NCI-H82 treated with DMSO at 0.1 percent for 48 hours (cell line): ENCODE measurements around the gene FBXO10.

ENCODE experiments used
- DNase-seq: peaks from one replicate; lab custom pipeline; 2025; ENCODE audit not compliant: unreplicated experiment; lab: John Stamatoyannopoulos, UW

FBXO10 gene

DNA sequence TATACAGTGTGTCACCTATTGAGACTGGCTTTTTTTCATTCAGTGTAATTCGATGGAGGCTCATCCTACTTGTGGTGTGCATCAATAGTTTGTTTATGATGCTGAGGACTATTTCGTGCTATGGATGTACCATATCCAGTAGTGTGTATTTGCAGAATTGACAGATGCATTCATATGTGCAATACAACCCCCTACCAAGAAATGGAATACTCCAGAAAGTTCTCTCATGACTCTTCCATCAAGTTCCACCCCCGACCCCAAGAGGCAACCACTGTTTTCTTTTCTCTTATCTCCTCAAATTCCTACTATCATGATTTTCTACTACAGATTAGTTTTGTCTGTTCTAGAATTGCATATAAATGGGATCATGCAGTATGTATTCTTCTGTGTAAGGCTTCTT is 21.9 kb downstream of the FBXO10 start:
- DNase-seq, result no peak

DNA sequence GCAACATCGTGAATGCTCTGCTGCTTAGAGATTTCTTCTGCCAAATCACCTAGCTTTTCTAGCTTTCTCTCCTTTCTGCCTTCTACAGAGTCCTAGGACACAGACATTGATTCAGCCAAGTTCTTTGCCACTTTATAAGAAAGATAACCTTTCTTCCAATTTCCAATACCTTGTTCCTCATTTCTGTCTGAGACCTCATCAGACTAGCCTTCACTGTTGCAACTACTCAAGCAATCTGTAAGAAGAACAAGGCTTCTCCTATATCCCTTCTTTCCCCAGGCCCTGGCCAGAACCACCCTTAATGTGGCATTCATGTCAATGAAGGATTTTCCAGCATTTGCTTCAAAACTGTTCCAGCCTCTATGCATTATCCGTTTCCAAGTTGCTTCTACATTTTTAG is 24.3 kb downstream of the FBXO10 start:
- no peak for DNase-seq

DNA sequence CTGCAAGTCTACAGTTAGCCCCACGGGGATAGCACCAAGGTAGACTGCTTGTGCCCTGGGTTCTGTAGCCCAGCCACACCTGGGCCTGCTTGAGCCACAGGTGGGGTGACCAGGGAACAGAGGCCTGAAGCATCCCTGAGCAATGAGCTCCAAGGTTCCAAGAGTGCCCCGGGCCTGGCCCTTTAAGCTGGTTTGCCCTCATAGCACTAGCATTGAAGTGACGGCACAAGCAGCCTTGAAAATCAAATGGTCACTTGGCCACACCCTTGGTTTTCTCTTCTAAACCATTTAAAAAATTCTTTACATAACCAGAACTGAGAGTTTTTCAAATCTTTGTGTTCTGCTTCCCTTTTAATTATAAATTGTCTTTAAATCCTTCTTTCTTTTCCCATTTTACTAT is 24.7 kb downstream of the FBXO10 start:
- no peak for DNase-seq

DNA sequence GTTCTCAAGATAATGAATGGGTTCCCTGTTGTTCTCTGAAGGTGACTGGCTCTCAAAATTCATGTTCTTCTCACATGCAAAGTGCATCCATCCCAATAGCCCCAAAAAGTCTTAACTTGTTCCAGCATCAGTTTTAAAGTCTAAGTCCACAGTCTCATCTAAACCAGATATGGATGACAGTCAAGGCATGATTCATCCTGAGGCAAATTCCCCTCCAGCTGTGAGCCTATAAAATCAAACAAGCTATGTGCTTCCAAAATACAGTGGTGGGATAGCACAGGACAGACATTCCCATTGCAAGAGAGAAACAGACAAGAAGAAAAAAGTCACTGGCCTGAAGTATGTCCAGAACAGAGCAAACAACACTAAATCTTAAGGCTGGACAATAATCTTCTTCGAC is 25.4 kb downstream of the FBXO10 start:
- no peak for DNase-seq

DNA sequence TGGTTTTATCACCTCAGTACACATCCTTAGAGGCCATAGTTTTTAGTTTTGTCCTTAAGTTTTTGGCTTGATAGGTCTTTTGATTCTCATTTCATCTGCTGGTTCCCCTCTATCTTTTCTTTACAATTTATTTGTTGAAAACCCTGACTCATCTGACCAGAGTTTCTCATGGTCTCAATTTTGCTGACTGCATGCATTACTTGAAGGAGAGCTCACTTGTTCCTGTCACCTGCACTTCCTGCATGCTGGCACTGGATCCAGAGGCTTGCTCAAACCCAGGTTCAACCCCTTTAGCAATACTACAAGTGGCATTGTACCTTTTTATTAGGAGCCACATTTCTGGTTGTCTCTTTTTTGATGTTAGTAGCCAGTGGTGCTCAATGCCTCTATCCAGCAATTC is 26.7 kb downstream of the FBXO10 start:
- DNase-seq, result no peak

DNA sequence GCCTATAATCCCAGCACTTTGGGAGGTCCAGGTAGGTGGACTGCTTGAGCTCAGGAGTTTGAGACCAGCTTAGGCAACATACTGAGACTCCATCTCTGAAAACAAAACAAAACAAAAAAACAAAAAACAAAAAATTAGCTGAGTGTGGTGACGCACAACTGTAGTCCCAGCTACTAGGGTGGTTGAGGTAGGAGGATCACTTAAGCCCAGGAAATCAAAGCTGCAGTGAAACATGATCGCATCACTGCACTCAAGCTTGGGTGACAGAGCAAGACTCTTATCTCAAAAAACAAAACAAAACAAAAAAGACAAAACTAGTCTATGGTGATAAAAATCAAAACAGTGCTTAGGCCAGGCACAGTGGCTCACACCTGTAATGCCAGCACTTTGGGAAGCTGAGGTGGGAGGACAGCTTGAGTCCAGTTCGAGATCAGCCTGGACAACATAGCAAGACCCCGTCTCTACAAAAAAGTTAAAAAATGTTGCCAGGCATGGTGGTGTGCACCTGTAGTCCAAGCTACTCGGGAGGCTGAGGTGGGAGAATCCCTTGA is 28.8 kb downstream of the FBXO10 start:
- no peak for DNase-seq

DNA sequence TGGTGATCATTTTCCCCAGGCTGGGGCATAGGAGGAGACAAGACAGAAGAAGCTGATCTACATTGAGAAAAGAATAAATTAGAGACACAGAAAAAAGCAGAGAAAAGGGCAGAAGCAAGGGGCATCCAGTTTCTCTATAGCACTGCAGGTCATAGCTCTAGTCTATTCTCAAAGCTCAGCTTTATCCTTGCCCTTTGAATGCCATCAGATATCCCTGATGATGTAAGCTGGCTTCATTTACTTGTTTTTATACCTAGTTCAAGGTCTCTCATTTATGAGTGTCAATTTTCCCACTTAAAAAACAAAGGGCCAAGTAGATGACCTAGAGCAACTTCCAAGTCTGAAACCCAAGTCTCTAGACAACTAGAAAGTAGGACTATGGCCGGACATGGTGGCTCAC is 32.7 kb downstream of the FBXO10 start:
- no peak for DNase-seq

DNA sequence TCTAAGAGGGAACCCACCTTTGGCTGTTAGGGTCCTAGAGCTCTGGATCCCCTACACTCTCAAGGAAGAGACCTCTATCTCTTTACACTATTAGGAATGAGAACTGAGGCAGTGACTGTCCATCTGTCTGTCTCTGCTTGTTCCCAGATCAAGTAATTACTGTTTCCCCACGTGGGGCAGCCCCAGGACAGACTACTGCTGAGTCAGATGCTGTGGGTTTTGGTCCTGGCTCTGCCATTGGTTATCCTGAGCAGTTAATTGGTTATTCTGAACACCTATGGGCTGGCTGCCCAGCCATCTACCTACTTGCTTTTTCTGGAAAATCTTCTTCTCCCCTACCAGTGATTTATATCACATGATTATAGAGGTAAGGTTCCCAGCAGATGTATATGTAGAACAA is 33.3 kb downstream of the FBXO10 start:
- DNase-seq, result no peak

DNA sequence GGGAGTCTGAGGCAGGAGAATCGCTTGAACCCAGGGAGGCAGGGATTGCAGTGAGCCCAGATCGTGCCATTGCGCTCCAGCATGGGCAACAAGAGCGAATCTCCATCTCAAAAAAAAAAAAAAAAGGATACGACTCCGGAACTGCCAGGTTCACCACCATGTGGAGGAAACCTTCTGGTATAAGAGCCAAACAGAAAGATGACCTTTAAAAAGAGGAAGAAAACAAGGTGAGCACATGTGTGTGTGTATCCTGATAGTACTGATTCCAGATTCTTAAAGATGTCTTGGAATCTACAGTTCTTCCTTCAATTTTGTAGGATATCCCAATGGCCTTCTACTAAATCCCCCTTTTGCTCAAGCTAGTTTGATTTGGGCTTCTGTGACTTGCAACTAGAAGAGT is 33.7 kb downstream of the FBXO10 start:
- DNase-seq, result no peak

DNA sequence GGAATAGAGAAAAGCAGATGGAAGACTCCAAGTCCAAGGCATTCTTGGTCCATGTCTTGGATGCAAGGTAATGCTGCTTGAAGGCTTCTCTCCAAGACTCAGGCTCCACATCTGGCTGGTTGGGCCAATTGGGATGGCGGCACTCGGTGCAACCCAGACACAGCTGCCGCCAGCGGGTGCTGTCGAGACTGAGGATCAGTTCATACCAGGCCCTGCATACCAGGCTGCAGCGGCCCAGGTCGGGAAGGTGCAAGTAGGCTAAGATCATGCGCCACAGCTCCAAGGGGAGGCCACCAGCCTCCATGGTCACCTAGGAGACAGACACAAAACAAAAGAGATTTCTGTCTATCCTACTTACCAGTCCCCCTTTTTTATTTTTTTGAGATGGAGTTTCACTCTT is 34.7 kb downstream of the FBXO10 start:
- no peak for DNase-seq

DNA sequence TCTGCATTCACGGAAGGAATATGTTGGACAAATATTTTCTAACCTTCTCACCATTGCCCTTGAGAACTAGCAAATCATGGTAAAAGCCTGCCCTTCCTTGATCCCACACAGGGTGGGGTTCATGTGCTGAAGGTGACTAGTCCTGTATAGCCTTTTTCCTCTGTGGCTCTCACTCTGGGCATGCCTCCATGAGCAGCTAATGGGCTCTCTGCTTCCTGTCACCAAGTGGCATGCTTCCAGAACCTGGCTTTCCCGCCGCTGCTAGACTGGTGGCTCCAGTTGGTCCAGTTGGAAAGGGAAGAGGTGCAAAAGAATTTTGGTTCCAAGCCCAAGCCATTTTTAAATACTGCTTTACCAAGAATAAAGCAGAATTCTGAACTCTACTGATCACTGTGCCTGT is 35.5 kb downstream of the FBXO10 start:
- DNase-seq, result no peak

DNA sequence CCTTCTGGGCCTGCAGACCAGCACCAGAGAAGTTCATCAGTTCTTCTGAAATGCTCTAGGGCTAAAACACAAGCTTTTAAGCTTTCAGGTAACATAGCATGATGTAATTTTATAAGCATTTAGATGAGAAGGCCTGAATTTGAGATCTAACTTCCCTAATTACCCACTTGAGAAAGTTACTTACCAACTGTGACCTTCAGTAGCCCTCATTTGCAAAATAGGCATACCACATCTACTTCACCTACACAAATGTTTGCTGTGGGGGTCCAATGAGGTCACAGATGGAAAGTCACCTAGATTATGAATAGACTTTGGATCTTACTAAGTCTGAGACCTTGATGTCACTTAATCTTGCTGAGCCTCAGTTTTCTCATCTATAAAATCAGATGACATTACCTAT is 36.5 kb downstream of the FBXO10 start:
- DNase-seq, result no peak

DNA sequence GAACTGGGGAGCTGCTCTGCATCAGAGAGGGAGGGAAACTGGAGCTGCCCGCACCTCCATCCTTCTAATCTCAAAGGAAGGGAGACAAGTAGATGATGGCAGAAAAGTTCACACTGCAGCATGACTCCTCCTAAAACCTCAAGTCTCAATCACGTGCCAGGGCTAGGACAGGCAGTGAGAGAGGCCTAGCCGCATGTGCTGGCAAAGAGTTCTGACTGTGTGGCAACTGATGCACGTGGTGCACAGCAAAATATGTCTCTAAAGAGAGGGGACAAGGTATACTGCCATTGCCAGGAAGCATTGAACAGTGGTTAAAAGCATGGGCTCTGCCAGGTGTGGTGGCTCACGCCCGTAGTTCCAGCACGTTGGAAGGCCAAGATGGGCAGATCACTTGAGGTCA is 38.1 kb downstream of the FBXO10 start:
- no peak for DNase-seq

DNA sequence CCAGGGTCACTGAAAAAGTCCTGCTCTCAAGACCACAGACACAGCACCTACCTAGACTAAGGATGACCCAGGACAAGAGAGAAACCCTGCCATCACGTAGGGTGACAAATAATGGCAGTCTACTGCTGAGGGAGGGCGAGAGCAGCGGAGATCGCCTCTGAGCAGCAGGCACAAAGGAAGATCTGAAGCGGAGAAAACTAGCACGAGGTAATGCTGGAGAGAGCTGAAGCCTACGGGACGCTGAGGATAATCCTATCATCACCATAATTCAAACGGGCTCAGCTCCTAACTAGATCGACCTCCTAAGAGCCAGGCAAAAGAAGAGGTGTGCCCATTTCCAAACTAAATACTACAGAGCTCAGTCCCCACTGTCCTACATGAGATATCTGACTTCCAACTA is 41.3 kb downstream of the FBXO10 start:
- peak; percentile 76 for DNase-seq

DNA sequence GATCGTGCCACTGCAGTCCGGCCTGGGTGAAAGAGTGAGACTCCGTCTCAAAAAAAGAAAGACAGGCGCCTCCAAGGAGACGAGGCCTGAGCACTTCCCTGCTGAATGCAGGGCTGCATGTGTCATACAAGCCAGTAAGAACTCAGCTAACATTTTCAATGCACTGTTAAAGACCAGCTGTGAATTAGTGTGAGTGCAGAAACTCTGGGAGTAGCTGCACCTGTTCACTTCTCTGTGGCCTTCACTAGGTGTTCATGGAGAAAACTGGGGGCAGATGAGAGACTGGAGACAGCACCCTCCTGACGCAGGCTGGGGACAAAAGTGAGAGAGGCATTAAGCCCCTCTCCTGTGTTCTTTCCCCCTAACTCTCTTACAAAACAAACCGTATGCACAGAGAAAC is 41.8 kb downstream of the FBXO10 start:
- no peak for DNase-seq

DNA sequence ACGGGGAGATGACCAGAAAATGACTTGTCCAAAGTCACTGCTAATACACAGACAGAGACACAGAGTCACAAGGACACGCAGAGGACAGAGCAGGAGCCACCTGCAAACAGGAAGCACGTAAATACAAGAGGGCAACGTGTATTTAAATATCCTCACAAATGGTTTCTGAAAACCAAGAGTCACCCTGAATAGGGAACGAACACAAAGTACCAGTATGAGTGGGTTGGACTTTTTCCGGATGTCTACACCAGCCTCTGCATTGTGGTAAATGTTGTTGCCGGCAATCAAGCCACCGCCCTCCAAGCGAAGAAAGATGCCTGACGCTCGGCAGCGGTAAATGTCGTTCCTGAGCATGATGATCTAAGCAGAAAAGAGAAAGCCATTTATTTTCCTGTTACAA is 44.5 kb downstream of the FBXO10 start:
- no peak for DNase-seq

DNA sequence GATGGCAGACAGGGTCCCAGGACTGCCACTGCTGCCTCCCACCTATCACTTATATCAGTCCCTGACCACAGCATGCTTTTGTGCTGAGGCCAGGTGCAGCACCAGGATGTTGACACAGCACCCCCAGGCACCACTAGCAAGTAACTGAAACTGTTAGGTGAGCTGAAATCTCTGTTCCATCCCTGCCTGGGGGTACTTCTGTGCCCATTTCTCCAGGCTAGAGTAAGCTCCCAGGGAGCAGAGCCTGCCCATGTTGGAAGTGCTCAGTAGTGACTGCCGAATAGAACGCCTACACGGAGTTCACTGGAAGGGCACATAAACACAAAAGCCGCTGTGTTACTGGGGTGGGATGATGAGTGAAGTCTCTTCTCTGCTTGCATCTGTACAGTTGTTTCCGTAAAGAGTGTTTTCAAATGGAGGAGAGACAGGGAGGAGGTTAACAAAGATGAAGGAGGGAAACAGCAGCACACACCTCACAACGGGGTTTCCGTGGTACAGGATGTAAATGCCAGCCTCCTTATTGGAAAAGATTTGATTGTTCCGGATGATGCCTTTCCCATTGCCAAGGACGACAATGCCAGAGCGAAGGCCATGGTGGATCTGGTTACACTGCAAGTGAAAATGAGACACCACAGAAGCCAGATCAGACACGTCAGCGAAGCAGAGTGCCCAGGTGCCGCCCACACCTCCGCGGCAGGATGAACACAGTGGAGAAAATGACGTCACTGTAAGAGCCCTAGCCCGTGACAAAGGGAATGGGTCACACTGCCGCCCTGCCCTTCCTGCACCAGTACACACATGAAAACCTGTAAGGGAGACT is 47.3 kb downstream of the FBXO10 start:
- no peak for DNase-seq

DNA sequence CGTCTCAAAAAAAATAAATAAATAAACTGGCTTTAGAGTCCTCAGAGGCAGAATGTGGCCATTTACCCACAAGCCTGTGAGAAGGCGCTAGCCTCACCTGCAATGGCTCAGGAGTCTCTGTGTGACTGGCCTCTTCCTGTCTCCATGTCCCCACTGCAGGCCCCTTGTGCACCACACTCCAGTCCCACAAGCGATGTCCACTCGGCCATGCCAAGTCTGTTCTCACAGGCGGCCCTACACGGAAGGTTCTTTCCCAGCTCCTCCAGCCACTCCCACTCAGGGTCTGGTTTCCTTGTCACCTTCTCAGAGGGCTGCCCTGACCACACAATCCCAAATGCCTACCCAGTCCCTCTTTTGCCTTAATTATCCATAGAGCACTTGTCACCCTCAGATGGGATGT is 52.3 kb downstream of the FBXO10 start:
- no peak for DNase-seq

DNA sequence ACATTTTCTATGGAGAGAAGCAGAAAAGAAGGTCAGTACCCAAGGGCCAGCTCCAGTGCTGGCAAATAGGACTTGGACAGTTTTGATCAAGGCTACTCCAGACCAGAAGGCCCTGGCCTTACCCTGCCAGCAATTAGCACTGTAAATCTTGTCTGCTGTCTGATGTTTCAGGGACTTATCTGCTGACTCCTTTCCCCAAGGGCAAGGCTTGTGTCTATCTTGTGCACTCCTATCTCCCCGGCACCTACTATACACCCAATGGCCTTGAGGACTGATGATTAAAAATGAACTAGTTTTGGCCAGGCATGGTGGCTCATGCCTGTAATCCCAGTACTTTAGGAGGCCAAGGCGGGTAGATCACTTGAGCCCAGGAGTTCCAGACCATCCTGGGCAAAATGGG is 53.2 kb downstream of the FBXO10 start:
- DNase-seq, result no peak

DNA sequence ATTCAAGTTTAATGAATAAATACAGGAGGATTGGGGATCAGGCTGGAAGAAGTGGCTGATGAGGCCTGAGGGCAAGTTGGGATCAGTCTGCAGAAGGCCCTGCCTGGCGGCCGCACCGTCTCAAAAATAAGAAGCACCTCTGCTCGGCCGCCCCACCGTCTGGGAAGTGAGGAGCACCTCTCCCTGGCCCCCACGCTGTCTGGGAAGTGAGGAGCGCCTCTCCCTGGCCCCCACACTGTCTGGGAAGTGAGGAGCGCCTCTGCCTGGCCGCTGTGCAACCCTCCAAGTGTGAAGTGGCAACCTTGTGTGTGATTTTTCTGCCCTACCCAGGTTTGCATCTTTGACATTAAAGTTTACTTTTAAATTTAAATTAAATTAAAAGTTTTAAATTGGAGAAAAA is 55.1 kb downstream of the FBXO10 start:
- no peak for DNase-seq

DNA sequence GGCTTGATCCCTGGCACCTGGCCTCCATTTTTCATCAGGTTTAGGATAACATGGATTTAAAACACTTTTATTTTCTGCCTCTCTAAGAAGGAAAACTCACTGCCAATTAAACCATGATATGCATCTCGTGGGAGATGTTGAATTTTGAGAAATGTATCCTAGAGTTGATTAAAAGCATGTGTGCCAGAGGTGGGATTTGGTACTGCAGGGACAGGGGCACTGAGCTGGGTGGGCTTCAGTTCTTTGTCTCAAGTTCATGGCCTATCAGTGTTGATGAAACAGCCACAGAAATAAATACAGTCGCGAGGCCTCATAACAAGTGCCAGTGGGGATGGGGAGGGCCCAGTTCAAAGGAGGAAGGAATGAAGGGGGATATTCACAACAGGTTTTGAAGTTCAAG is 55.5 kb downstream of the FBXO10 start:
- DNase-seq, result no peak

DNA sequence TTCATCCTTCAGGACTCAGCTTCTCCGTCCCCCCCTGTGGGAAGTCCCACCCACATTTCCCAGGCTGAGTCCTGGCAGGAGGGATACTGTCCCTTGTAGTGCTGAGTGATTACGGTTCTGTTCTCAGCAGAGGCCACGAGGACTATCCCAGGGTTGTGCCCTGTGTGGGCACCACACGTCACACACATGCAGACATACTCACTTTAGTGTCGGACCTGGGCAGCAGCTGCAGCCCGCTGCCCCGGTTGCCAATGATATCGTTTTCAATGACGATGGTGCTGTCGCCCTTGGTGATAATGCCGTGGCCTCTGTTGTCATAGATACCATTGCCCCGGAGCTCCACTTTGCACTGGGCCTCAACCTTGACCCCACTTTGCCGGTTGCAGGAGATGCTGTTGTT is 58.3 kb downstream of the FBXO10 start:
- DNase-seq, result no peak

DNA sequence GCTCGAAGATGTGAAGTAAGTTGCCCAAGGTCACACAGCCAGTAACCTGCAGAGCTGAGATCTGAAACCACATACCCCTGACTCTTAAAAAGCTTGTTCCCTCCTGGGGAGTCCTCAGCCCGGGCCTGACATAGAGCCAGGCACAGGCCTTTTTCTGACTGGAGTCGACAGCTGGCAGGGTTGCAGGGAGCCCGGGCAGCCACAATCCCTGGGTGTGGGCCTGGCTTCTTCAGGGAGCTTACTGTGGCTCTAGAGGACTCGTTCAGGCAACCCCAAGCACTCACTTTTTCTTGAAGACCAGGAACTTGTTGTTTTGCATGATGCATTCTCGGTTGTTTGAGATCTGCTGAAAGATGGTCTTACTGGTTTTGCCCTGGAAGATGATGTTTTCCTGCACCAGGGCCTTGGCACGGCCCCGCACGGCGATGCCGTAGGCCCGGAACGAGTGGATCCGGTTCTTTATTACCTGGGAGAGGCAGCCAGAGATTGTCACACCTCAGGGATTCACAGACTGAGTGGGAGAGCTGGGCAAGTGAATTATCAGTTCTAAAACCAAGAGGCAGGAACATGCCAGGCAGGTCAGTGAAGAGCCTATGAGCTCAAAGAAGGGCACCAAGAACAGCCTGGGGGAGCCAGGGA is 60.4 kb downstream of the FBXO10 start:
- no peak for DNase-seq
